ENCODE data around the gene PDC. TPM values are rescaled to one million over a fixed set of nuclear protein-coding genes. Genes with fewer than 3 reads are reported as not detected.
"Not testable (repeated sequence)": the region's sequence is repeated elsewhere in the genome, so short reads cannot be mapped to it uniquely, and the experiment has no call there.

PDC gene
- total RNA-seq, 1 donor from 2014 or later: not detected

- no peak for DNase-seq (ENCODE audit: low read depth)
These were observed 5.0 kb upstream of the PDC start for GRCh38 chr1:186465946-186466345.

GRCh38 chr1:186465491-186465890 is 4.6 kb upstream of the PDC start:
- DNase-seq (ENCODE audit: low read depth): not testable (repeated sequence)

DNA sequence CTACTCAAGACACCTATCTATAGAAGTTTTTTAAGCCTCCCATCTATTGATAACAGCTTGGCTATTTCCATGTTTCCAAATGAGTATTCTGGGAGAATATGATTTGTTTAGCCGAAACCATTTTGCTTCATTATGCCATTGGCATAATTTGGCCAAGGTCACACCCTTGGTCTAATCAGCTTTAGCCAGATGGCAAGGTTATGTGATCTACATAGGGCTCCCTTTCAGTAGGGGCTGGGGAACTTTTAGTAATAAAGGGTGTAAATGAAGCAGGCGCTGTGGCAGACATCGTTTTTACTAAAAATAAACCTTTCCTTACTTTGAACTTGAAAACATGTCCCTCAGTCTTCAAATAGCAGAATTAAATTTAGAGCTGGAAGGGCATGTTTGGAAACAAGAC is 3.0 kb upstream of the PDC start:
- DNase-seq (ENCODE audit: low read depth): no peak

- DNase-seq (ENCODE audit: low read depth): no peak
These were observed 2.6 kb upstream of the PDC start for GRCh38 chr1:186463511-186463910.

DNA sequence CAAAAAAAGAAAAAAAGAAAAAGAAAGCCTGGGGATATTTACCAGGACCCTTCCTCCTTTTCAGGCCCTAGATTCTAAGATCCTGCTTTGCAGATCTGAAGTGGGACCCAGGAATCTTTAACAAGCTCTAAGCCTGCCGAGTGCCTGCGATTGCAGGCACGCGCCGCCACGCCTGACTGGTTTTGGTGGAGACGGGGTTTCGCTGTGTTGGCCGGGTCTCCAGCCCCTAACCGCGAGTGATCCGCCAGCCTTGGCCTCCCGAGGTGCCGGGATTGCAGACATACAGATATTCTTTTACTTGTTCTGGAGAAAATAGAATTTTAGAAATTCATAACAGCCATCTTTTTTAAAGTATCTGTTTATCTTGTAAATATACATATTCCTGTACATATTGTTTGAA is 1.8 kb downstream of the PDC start:
- not testable (repeated sequence) for DNase-seq (ENCODE audit: low read depth)

DNA sequence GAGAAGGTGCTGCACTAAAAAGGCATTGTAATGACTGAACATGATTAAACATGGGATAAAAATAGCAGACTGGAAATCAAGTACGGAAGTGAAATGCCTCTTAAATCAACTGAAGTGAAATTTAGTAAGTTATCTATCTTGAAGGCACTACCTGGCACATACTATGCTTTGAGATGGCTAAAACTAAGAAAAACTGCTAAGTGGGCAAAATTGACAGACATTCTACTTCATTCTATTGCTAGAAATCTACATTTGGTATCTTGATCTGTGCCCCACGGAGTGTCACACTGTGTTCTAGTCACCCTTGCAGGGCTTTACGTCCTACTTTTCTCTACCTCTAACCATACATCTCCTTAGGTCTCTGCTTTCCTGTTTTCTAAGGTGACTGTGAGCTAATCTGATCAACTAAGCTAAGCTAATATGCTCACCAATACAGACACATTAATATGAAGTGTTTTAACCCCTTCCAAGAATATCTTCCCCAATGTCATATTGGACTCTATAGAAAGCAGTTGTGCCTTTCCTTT is 4.1 kb downstream of the PDC start:
- no peak for DNase-seq (ENCODE audit: low read depth)

GRCh38 chr1:186454981-186455380 is 5.9 kb downstream of the PDC start:
- no peak for DNase-seq (ENCODE audit: low read depth)

- no peak for DNase-seq (ENCODE audit: low read depth)
These were observed 14.8 kb downstream of the PDC start for GRCh38 chr1:186446152-186446551.

GRCh38 chr1:186443638-186444037 is 17.3 kb downstream of the PDC start:
- DNase-seq (ENCODE audit: low read depth): no peak

- DNase-seq (ENCODE audit: low read depth): no peak
These were observed 18.1 kb downstream of the PDC start for GRCh38 chr1:186442651-186443375.

DNA sequence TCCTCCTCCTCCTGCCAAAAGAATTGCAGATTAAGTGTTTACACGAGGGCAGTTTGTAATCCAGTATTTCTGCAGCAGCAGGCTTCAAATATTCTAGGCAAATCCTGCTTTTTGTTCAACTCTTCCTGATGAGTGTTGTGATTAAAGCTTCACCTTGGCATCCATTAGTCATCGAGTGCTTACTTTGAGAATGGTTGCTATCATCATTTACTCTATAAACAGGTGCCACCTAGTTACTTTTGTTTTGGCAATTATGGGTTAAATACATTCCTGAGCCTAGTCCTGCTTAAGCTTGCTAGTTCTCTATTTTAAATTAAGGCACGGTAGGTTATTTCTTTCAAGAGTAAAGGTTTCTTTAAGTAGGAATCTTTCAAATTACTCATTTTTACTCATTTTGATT is 20.3 kb downstream of the PDC start:
- no peak for DNase-seq (ENCODE audit: low read depth)

- DNase-seq (ENCODE audit: low read depth): no peak
These were observed 22.3 kb downstream of the PDC start for GRCh38 chr1:186438567-186438966.

GRCh38 chr1:186435336-186435735 is 25.6 kb downstream of the PDC start:
- DNase-seq (ENCODE audit: low read depth): no peak

- no peak for DNase-seq (ENCODE audit: low read depth)
These were observed 31.9 kb downstream of the PDC start for GRCh38 chr1:186429017-186429416.

- DNase-seq (ENCODE audit: low read depth): peak; percentile 10
These were observed 34.8 kb downstream of the PDC start for GRCh38 chr1:186426118-186426517.

GRCh38 chr1:186424539-186424938 is 36.4 kb downstream of the PDC start:
- peak; percentile 95 for DNase-seq (ENCODE audit: low read depth)

GRCh38 chr1:186421446-186421845 is 39.5 kb downstream of the PDC start:
- DNase-seq (ENCODE audit: low read depth): no peak

DNA sequence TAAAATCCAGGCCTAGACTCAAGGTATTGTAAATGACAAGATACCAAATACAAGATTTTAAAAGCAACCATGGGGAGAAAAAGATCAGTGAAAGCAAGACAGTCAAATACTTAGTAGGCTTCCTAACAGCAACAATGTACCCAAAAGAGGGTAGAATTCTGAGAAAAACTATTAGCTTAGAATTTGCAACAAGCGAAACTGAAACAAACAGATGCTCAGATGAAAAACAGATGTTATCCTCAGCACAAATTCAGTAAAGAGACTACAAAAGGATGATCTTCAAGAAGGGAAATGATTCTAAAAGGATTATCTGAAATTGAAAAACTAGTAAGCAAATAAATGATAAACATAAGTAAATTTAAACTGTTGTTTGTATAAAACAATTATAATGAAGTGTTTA is 40.0 kb downstream of the PDC start:
- no peak for DNase-seq (ENCODE audit: low read depth)

GRCh38 chr1:186420311-186420710 is 40.6 kb downstream of the PDC start:
- no peak for DNase-seq (ENCODE audit: low read depth)

DNA sequence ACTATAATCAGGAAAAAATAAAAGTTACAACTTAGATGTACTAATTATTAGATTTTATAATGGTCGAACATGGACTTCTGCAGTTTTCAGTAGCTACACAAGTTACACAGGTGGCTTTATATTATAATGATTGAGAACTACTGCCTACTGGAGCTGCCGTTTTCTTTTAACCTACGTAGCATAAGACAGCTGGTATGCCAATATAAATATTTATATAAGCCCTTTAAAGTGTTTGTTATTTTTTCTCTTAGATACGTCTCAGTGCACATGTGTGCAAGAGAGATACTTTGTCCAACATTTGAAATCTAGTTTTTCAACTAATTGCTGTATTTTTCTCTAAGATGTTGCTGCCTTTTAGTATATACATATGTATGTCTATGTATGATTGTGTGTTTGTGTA is 42.4 kb downstream of the PDC start:
- no peak for DNase-seq (ENCODE audit: low read depth)

DNA sequence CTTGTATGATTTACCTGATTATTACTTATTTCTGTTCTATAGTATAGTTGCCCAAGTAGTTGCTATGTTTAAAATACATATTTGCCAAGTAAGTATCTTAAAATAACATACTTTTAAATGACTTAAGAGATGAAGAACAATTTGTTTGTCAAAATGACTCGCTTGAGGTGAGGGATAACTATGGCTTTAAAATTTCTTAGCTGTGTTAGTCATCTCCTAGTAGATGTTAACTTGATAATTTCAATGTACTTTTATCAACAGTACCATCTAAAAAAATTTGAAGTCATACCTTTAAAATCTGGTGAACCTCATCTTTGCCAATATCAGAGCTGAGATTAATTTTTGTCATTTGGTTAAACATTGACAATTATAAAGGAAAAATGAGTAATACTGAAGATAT is 47.6 kb downstream of the PDC start:
- DNase-seq (ENCODE audit: low read depth): no peak

DNA sequence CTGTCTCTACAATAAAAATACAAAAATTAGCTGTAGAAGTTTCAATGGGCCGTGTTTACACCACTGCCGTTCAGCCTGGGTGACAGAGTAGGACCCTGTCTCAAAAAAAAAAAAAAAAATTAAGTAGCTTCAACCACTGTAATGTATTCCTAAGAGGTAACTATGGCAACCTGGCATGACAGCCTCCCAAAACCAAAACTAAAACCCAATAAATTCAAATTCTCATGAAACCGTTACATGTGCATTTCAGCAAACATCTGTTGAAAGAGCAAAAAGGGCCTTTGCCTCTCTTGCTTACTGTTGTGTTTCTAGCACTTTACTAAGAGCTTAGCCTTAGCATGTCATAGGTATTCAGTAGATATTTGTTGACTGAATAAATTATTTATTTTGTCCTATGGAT is 51.8 kb downstream of the PDC start:
- no peak for DNase-seq (ENCODE audit: low read depth)

DNA sequence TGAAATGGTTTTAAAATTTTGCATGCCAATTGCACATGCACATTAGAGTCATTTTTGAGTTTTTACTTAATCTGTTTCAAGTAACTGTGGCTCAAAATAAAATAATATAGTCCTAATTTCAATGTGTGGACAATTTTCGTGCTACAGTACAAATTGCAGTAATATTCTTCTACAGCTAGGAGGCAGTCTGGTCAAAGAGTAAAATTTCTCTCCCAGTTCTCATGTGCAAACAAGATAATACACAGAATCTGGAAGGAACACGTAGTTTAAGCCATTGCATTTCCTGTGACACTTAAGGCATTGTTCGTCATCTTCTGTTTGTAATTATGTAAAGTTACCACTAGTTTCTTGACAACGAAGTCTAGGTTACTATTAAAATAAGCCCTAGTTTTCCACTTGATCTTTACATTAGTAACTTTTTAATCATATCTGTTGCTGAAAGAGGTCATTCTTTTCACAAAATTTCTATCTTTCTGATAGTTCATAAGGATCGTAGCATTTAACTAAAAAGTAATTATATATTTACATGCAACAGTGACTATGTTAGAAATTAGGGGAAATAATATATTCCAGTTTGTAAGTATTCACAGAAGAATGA is 56.4 kb downstream of the PDC start:
- DNase-seq (ENCODE audit: low read depth): peak; percentile 36
